DMS153 (cell line): ENCODE results near the gene ARHGAP5.
"Not testable (repeated sequence)": the region's sequence is repeated elsewhere in the genome, so short reads cannot be mapped to it uniquely, and the experiment has no call there.

ENCODE experiments used
- DNase-seq: peaks from one replicate; lab custom pipeline; 2025; lab: John Stamatoyannopoulos, UW

Gene ARHGAP5

GRCh38 chr14:32109676-32110547 is 32.8 kb downstream of the ARHGAP5 start:
- no peak for DNase-seq

DNA sequence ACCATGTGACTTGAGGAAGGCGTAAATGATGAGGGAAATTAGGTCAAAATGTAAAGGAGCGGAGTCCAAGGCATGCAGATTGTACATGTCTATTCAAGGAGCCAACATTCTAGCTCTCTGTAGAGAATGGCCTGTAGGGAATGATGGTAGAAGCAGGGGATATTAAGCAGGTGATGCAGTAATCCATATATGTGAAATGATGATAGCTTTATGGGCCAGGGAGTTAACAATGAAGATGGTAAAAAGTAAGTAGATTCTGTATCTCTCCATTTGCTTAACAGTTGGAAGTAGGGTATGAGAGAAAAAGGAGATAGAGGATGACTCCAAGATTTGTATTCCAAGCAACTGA is 33.4 kb downstream of the ARHGAP5 start:
- DNase-seq = no peak

DNA sequence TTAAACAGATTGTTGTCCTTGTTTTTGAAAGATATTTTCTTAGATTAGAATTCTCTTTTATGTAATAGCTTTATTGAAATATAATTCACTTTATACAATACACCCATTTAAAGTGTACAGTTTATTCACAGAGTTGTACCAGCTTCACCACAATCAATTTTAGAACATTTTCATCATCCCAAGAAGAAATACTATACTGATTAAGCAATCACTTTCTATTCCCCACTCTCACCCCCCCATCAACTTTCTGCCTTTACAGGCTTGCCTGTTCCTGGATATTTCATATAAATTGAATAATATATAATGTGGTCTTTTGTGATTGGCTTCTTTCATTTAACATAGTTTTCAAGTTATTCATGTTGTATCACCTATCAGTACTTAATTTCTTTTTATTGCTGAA is 44.4 kb downstream of the ARHGAP5 start:
- no peak for DNase-seq

DNA sequence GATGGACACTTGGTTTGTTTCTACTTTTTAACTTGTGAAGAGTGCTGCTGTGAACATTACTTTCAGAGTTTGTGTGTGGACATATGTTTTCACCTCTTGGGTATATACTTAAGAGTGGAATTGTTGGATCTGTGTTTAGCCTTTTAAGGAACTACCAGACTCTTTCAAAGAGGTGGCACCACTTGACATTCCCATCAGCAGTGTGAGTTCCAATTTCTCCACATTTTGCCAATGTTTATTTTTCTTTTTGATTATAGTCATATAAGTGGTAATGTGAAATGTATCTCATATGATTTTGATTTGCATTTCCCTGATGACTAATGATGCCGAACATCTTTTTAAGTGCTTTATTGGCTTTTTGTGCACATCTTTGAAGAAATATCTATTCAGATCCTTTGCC is 44.8 kb downstream of the ARHGAP5 start:
- DNase-seq = no peak

DNA sequence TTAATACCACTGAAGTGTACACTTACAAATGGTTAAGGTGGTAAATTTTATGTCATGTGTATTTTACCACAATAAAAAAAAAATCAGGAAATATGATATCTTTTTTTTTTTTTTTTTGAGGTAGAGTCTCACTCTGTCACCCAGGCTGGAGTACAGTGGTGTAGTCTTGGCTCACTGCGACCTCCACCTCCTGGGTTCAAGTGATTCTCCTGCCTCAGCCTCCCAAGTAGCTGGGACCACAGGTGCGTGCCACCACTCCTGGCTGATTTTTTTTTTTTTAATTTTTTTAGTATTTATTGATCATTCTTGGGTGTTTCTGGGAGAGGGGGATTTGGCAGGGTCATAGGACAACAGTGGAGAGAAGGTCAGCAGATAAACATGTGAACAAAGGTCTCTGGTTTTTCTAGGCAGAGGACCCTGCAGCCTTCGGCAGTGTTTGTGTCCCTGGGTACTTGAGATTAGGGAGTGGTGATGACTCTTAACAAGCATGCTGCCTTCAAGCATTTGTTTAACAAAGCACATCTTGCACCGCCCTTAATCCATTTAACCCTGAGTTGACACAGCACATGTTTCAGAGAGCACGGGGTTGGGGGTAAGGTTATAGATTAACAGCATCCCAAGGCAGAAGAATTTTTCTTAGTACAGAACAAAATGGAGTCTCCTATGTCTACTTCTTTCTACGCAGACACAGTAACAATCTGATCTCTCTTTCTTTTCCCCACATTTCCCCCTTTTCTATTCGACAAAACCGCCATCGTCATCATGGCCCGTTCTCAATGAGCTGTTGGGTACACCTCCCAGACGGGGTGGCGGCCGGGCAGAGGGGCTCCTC is 50.0 kb downstream of the ARHGAP5 start:
- not testable (repeated sequence) for DNase-seq

GRCh38 chr14:32127731-32128654 is 50.9 kb downstream of the ARHGAP5 start:
- DNase-seq = not testable (repeated sequence)

GRCh38 chr14:32128703-32129102 is 51.6 kb downstream of the ARHGAP5 start:
- no peak for DNase-seq

- DNase-seq = no peak
Measured at GRCh38 chr14:32129124-32129523, 52.0 kb downstream of the ARHGAP5 start.

DNA sequence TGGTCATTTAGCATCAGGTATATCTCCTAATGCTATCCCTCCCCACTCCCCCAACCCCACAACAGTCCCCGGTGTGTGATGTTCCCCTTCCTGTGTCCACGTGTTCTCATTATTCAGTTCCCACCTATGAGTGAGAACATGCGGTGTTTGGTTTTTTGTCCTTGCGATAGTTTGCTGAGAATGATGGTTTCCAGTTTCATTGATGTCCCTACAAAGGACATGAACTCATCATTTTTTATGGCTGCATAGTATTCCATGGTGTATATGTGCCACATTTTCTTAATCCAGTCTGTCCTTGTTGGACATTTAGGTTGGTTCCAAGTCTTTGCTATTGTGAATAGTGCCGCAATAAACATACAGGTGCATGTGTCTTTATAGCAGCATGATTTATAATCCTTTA is 54.6 kb downstream of the ARHGAP5 start:
- DNase-seq = not testable (repeated sequence)

DNA sequence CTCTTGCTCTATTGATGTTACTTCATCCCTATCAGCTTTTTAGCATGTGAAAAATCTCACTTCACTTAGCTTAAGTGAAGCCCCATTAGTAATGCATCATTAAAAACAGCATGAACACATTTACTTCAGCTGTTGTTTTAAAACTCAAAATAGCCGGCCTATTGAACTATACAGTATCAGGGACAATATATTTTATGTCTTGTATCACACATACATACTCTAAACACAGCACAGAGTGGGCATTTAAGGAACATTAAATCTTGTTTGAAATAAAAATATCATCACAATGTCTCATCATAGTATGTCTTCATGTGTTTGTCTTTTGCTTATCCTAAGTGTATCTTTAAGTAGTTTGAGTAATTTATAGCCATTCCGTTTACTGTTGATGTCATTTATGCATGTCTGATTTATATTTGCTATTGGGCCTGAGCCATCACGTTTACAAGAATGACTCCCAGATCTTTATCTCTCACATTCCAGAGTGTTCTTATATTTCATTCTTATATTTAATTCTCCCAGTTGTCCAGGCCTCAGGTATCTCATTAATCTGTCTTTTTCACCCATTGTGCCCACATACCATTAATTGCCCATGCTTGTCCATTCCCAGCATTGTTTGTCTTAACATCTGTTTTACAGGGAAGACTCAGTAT is 57.5 kb downstream of the ARHGAP5 start:
- no peak for DNase-seq

GRCh38 chr14:32136027-32136825 is 59.1 kb downstream of the ARHGAP5 start:
- DNase-seq = no peak

GRCh38 chr14:32137313-32137712 is 60.2 kb downstream of the ARHGAP5 start:
- DNase-seq = no peak

GRCh38 chr14:32137892-32138291 is 60.8 kb downstream of the ARHGAP5 start:
- DNase-seq = no peak

DNA sequence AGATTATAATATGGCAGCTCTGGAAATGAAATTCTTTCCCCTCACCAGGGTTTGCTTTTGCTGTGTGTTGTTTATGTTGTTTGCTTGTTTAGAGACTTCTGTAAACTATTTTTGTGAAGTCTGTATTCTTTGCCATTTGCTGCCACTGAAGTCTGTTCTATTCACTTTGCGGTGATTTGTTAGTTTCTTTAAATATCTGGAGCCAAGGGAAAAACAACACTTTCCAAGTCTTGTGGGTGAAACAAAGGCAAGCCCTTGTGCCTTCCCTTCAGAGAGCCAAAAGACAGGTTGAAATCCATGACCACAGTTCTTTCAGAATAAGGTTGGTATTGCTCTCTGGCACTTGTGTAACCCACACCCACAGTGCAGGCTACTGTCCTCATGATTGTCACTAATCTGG is 65.2 kb downstream of the ARHGAP5 start:
- DNase-seq = no peak

DNA sequence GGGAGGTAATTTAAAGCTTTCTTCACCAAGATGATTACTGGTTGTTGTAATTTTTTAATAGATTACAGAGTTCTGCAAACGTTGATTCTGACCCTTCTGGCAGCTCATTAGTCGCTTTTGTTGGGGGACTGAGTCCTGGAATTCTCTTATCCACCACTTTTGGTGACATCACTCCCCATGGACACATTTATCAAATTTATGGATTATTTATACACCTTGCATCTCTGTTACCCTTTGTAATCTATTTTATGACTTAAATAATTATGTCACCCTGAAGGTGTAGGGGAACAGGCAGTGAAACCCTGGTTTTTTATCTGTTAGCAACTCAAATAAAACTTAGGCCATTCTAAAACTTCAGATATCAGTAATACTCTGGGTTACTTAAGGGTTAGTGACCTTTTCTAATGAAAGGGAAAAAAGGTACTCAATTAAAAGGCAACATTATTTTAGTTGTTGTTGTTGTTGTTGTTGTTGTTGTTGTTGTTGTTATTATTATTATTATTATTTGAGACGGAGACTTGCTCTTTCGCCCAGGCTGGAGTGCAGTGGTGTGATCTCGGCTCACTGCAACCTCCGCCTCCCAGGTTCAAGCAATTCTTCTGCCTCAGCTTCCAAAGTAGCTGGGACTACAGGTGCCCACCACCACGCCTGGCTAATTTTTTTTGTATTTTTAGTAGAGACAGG is 65.8 kb downstream of the ARHGAP5 start:
- no peak for DNase-seq

DNA sequence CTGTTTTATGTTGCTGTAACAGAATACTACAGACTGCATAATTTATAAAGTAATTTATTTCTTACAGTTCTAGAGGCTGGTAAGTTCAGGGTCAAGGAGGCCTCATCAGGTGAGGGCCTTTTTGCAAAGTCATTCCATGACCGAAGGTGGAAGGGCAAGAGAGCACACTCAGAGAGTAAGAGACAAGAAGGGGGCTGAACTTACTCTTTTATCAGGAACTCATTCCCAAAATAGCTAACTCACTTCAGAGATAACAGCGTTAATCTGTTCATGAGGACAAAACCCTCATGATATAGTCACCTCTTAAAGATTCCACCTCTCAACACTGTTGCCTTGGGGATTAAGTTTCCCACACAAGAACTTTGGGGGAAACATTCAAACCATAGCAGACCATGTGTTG is 73.3 kb downstream of the ARHGAP5 start:
- DNase-seq = no peak

GRCh38 chr14:32166029-32166428 is 88.9 kb downstream of the ARHGAP5 start:
- no peak for DNase-seq

GRCh38 chr14:32166924-32167323 is 89.8 kb downstream of the ARHGAP5 start:
- no peak for DNase-seq

DNA sequence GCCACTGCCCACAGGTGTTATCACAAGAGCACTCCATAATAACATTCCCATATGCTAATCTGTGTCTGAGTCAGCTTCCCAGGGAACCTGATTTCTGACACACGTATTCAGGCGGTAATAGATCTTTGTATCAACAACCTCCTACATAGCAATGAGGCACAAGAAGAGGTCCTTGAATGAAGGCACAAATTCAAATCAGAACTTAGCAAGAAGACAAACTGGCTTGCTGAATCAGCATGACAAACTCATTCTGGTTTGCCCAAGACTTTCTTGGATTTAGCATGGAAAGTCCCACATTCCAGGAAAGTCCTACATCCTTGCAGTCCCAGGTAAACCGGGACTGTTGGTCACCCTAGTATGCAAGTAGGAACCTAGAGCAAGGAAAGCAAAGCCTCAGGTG is 90.8 kb downstream of the ARHGAP5 start:
- DNase-seq = no peak

- DNase-seq = no peak
Measured at GRCh38 chr14:32169191-32169590, 92.1 kb downstream of the ARHGAP5 start.
